Stimulated activated CD8-positive, alpha-beta memory T cell treated with anti-CD3 and anti-CD28 coated beads, Interleukin-15, amount 100 ng/mL, for 4 hours (primary cell): Measurements from ENCODE around the gene LIN7B.

Source experiments
- DNase-seq, 2 donors: peaks; one replicate each; pipeline ENCODE4 v3.0.0-alpha.2; 2020; ENCODE audit warnings: low read depth in 2 of 2

The LIN7B gene

DNA sequence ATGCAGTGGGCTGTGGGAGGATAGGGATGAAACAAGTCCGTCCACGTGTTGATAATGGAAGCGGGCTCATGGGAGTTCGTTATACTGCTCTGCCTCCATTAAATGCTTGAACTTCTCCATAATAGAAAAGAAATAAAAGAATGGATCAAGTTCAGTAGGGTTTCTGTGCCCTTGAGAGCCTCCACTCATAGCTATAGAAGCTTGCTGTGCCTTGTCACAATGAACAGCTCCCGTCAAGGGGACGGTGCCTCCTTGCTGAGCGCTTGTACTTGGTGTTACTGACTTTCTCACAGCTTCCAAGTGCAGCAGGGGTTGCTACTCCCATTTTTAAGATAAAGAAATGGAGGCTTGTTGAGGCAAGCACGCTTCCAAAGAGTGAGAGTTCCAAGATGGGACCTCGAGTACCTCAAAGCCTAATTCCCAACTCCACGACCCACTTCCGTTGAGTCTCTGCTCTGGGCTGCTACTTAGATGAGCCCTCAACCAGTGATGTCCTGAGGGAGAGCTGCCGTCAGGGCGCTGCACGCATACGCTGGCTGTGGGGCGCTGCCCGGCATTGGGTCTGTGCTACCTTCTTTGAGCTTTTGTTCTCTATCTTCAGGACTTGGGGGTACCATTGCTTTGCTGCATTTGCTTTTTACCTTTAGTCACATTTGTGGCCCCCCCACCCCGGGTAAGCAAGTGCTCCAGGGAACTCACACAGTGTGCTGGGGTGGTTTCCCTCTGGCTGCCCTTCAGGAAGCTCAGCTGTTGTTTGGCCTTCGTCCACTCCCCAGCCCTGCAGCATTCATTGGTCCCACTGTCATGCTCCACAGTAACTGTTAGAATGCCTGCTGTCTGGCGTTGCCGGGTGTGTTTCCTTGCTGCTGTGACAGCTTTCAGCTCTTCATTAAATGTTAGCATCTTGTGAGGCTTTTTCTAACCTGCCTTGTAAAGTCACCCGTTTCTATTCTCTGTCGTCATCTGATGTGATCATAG lies 19.4 kb upstream of the LIN7B start:
- DNase-seq, result no peak

DNA sequence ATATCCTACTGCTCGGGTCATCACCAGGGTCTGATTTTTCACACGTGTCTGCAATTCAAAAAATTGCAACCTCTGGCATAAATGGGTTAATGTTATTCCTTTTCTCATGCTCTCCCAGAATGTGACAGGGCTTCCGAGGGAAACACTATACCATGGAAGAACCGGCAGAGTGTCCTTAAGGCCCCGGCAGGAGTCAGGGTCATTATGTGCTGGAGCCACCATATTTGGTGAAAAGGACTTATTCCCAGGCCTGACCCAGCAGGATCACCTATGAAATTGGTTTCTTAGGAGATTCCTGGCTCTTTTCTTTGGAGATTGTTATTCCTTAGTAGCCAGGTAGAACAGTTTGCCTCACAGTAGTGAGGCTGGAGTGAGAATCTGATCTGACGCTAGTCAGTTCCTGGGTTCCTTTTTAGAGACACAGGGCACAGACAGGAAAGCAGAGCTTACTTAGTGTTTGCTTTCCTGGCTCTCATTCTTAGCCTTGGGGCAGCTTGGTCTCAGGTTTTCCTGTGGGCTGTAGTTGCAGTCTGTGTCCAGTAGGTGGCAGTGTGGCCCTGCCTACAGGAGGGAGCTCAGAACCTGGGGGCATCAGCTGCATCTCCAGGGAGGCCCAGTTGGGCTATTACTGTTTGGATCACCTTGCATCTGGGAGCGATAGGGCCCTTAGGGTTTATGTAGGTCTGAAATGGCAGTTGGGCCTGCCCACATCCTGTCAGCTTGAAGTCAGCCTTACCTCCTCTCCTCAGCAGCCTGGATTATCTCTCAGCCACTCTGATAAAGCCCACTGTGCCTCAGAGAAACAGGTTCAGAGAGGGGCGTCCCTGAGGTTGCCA lies 16.5 kb upstream of the LIN7B start:
- peak; percentile 38 to 55 for DNase-seq

DNA sequence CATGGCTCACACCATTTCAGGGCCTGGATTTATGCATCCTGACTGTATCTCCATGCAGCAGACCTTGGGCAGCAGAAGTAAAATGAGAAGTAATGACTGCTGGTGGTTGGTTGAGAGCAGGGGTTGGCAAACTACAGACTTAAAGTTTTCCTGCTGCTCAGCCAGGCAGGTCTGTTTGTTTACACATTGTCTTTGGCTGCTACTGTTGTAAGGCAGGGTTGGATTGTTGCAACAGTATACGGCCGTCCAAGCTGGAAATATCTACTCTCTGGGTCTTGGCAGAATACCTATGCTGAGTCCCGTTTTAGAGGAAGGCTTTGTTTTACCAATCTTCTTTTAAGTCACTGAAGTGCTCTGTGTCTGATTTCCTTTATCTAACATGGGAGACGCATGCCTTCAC lies 15.4 kb upstream of the LIN7B start:
- DNase-seq, result no peak

DNA sequence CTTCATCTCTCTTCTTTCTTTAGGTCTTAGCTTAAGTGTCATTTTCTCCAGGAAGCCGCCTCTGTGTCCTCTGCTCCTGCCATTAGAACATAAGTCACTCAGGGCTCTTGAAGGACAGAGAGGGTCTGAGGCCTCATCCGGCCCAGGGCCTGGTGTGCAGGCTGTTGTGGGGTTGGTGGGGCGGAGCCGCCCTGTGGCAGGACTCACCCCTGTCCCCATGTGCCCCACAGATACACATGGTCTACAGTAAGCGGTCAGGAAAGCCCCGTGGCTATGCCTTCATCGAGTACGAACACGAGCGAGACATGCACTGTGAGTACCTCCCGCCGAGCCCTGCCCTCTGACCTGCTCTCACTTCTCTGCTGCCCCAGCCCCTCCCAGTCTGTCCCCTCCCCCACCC lies 13.0 kb upstream of the LIN7B start:
- DNase-seq, result no peak

DNA sequence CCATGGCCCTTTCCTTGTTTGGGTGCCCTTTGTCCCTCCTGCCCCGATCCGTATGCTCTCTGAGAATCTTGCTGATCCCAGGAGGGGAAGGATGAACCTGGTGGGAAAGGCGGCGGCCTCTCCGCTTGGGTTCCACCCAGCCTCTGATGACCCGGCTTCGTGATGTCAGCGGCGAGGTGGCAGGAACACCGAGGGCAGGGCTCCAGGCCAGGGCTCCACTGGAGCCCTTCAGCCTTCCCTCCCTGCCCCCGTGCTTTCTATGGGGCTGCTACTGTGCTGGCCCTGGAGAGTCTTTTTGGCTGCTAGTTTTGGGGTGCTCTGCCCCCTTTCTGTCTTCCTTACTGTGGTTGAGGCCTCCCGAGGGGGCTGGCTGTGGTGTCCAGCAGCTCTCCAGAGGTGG lies 11.9 kb upstream of the LIN7B start:
- no peak for DNase-seq

DNA sequence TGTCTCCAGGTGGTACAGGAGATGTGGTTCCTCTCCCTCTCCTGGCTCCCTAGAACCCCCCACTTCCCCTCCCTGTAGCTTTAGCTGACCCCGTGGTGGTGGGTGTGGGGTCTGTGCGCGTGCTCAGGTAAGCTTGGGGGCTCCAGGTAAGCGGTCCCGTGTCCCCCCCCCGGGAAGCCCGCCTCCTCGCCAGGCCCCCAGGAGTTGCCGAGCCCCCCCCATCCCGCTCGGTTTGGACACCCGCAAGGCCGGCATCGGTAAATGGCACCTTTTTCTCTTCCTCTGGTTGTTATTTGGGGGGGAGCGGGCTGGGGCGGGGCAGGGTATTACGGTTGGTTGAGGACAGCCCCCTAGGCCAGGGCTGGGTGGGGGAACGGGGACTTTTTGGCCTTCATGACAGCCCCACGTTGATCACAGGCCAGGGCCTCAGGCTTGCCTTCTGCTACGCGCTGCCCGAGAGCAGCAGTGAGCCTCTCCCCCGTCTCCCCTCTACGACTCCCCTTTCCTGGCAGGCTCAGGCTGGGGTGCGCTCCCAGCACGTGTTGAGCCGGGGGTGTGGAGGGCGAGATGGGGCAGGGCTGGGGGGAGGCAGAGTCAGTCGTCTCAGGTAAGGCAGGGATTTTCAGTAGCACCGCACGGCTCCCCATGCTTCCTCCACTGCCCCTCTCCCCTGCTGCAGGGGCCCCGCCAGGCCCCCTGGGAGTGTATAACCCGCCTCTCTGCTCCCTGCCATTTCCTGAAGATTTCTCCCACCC lies 10.7 kb upstream of the LIN7B start:
- DNase-seq, result no peak

DNA sequence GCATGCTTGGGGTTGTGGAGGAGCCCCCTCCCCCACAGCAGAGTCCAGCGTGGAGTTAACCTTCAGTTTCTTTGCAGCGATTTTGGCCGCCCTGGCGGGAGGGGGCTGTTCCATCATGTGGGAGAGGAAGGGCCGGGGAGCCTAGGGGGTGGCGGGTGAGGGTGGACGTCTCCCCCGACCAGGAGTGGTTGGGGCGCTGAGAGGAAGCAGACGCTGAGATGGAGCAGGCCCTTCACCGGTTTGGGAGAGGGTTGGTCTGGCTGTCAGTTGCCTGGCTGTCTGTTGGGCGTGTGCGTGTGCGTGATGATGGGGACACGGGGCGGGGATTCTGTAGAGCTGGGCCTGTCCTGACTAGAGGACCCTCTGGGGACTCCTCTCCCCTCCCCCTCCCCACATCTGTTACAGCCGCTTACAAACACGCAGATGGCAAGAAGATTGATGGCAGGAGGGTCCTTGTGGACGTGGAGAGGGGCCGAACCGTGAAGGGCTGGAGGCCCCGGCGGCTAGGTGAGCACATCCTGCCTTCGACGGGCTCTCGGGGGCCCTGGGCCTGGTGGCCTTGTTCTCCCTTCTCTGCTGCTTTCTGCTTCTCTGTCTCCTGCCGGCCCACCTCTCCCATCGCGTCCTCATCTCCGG lies 9.8 kb upstream of the LIN7B start:
- no peak for DNase-seq

DNA sequence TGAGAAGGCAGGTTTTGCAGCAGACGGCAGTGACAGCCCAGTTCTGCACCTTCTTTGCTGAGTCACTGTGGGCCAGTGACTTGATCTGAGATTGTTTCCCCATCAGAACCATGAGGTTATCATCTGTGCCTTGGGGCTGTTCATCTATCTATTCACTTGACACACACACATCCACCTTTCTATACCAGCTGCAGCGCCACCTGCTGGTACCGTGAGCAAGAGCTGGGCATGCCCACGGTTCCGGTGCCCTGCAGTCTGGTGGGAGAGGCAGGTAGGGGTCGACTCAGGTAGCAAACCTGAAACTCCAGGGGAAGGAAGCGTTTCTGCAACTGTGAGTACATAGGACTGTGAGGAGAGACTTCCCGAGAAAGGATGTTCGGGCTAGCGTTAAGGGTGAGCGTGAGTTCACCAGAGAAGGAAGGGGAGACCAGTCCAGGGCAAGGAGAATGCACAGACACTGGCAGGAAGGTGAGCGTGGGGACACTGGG lies 7.5 kb upstream of the LIN7B start:
- peak in 1 of 2 donors; percentile 30 for DNase-seq

DNA sequence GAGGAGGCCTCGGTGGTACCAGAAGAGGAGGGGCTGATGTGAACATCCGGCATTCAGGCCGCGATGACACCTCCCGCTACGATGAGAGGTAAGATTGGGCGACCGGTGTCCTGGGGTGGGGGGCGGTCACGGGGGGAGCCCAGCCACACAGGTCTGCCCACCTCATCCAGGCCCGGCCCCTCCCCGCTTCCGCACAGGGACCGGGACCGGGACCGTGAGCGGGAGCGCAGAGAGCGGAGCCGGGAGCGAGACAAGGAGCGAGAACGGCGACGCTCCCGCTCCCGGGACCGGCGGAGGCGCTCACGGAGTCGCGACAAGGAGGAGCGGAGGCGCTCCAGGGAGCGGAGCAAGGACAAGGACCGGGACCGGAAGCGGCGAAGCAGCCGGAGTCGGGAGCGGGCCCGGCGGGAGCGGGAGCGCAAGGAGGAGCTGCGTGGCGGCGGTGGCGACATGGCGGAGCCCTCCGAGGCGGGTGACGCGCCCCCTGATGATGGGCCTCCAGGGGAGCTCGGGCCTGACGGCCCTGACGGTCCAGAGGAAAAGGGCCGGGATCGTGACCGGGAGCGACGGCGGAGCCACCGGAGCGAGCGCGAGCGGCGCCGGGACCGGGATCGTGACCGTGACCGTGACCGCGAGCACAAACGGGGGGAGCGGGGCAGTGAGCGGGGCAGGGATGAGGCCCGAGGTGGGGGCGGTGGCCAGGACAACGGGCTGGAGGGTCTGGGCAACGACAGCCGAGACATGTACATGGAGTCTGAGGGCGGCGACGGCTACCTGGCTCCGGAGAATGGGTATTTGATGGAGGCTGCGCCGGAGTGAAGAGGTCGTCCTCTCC lies 6.3 kb upstream of the LIN7B start:
- no peak for DNase-seq

DNA sequence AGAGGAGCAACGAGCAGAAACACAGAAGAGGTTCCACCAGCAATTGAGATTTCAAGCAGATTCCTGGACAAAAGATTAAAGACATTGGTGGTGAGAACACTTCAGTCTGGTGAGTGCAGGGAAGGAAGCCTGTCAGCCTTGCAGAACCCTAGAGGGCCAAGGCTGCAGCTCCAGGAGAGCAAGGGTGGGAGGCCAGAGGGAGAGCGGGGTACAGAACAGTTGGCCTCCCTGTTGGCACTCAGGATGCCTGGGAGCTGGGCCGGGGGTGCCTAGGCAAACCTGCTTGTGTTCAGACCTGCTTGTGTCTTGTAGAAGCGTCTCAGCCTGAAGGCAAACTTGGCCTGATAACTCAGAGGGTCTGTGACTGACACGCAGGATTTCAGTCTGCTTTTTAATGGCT lies 5.1 kb upstream of the LIN7B start:
- DNase-seq, result no peak

DNA sequence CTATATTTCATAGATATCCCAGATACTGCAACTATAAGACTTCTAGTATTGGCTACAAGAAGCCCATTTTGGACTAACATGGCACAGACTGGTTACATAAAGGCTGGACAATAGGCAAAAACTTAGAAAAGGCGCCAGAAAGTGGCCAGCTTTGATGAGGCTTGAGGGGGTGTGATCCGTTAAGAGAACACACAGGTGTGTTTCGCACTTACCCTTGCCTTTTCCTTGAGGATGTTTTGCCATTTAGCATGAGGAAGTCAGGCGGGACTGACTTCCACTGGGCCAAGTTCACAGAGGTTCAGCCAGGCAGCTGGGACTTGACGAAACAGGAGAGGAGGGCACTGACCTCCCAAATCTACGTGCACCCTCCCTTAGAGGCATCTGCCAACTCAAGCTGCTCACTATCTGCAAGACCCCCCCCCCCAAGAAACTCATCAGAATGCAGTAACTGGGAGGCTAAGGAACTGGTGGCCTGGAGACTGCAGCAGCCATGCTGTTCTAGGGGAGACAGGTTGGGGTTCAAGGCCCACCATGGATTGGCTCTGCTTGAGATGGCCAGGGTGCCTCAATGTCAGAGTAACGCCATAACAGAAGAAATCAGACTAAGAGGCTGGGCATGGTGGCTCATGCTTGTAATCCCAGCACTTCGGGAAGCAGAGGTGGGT lies 4.5 kb upstream of the LIN7B start:
- DNase-seq, result no peak

DNA sequence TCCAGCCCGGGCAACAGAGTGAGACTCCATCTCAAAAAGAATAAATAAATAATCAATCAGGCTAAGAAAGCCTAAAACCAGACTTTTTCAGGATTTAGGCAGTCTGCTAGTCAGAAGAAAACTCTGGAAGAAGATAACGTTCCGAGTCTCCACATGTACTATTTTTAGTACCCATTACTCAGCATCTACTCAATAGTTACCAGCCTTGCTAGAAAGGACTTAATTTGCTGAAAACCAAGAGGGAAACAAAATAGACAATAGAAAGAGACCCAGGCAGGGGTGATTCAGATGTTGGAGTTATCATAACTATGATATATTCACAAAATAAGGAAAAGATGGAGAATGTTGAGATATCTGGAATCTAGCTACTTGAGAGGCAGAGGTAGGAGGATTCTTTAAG lies 3.6 kb upstream of the LIN7B start:
- DNase-seq, result no peak

DNA sequence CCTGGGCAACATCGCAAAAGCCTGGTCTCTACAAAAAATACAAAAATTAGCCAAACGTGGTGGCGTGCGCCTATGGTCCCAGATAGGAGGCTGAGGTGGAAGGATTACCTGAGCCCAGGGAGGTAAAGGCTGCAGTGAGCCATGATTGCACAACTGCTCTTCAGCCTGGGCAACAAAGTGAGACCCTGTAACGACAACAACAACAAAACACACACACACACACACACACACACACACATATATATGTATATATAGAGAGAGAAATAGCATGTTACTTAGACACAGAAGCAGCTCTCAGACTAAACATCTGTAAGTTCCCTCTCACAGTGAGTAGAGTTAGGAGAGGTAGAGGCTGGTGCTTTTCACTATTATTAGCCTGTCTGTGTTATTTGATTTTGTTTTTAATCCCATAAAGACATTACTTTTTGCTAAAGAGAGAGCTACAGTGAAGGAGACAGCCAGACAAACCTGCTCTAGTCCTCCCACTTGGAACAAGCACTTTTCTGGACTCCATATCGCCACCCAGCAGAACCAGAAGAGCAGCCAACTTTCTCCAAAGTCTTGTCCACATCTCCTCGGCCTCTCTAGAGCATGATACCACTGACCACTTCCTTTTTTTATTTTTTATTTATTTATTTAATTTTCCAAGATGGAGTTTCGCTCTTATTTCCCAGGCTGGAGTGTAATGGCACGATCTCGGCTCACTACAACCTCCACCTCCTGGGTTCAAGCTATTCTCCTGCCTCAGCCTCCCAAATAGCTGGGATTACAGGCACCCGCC lies 2.8 kb upstream of the LIN7B start:
- no peak for DNase-seq

DNA sequence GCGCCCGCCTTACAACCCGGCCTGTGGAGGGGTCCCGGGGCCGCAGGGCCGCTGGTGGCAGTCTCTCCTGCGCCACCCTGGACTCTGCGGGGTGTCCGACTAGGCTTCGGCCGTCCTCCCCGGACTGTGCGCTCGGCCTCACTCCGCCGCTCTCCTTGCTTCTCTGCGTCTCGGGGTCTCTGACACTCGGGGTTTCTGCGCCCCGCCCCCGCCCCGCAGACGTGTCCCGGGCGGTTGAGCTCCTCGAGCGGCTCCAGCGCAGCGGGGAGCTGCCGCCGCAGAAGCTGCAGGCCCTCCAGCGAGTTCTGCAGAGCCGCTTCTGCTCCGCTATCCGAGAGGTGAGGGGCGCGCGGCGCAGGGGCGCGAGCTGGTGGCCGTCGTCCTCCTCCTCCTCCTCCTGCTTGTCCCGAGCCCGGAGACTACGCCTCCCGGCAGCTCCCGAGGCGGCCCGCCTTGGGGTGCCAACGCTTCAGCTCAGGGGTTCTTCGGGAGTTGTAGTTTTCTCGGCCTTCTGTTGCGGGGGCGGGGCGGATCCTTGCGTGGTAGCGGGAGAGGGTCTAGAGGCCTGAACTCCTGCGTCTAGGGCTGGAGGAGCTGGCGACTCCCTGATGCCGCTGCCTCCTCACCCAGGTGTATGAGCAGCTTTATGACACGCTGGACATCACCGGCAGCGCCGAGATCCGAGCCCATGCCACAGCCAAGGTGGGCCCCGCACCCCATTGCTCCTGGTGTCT lies 627 bp downstream of the LIN7B start:
- DNase-seq, result no peak

DNA sequence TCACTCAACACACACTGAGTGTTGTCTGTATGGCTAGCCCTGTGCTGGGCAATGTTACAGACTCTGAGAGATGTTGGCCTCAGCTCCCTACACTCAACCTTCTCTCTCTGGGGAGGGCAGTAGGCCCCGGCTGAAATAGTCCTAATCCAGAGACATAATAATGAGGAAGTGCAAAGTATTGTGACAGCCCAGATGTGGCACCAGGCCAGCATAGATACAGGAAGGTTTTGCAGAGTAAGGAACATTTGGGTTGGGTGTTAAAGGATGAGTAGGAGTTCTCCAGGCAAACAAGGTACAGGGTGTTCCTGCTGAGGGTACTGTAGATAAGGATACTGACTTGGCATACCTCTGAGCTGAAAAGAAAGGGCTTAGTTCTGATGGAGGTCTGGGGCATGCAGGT lies 2.4 kb downstream of the LIN7B start:
- no peak for DNase-seq

DNA sequence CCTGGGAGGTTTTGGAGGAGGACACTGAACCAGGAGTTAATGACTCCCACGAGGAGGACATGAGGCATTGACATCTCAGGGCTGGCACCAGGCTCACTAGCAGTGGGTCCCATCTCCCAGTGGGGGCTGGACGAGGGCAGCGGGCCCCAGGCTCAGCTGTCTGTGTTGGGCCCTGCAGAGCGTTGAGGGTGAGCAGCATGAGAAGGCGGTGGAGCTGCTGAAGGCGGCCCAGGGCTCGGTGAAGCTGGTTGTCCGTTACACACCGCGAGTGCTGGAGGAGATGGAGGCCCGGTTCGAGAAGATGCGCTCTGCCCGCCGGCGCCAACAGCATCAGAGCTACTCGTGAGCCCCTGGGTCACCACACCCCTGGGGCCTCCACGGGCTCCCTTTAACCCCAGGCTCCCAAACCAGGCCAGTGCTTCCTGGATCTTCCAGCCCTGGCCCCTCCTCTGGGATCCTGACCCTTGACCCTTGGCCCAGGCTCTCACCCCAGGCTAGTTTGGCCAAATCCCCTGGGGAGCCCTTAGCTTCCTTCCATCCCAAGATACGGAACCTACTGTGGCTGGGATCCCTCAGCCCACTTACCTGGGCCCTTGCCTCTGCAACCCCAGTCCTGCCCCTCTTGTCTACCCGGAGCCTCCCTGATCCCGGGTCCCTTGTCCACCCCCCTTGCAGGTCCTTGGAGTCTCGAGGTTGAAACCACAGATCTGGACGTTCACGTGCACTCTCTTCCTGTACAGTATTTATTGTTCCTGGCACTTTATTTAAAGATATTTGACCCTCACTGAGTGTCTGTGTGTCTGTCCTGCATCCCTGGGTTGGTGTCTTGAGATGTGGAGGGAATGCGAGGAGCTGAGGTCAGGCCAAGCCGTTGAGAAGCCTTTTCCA lies 3.8 kb downstream of the LIN7B start:
- no peak for DNase-seq
